Umbilical cord (tissue), 2 donors: ENCODE data around the gene MYLK2. TPM values are rescaled to one million over a fixed set of nuclear protein-coding genes. Genes with fewer than 3 reads are reported as not detected.

Source experiments
- DNase-seq: peaks from one replicate; pipeline ENCODE4 v3.0.0-alpha.2; 2015; ENCODE audit warnings: low spot score
- total RNA-seq: library from RNA; depleted of rRNA; stranded (reverse); fragments of >200 nt; gene quantifications from one replicate; pipeline ENCODE4 v1.2.3, GENCODE V29; 2014; ENCODE audit warnings: low replicate concordance; ENCODE audit not compliant: insufficient read depth

MYLK2 gene
- total RNA-seq, 1 donor from 2014 or later, result 0.72 TPM

DNA sequence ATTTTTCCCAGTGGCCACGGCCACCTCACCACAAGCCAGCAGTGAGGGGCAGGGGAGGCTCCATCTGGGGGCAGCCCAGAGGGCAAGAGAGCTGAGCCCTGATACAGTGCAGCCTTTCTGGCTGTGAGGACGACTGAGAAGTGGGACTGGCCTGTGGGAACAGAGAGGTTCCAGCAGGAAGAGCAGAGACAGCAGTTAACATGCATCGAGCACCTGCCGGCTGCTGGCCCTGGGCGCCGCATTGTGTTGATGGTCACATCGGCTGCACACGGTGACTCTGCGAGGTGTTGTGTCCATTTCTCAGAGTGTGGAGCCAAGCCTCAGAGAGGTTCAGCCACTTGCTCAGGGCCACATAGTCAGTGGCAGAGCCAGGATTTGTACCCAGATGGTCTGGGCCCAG lies 16.4 kb downstream of the MYLK2 start:
- no peak for DNase-seq

GRCh38 chr20:31835977-31836852 lies 17.1 kb downstream of the MYLK2 start:
- DNase-seq, result peak; percentile 78

DNA sequence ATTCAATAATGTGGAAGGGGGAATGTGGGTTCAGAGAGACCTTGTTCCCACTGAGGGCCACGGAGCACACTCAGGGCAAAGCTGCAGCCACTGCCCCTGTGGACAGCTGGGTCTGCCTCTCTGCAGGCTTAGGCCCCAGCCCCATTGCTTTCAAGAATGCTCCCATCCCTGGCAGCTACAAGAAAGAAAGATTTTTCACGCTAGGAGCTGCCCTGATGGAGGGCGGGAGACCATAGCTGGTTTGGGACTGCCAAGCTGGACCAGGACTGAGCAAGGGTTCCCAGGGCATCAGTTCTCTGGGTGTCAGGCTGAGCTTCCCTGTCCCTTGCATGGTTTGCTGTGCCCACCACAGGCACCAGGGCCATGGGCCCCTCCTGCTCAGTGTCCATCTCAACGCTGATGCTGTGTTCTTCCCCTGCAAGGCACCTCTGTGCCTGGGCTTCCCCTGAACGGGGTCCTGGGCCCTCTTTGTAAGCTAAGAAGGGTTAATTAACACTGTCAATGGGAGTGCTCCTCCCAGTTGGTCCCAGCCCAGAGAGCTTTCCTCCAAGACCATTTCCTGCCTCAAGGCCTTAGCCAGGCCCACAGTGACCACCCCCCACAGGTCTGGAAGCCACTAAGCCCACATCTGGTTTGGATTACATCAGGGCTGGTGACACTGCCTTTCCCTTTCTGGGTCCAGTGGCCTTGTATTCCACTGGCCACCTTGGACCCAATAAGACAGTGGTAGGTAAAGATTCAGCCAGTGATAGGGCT lies 17.9 kb downstream of the MYLK2 start:
- DNase-seq, result no peak

DNA sequence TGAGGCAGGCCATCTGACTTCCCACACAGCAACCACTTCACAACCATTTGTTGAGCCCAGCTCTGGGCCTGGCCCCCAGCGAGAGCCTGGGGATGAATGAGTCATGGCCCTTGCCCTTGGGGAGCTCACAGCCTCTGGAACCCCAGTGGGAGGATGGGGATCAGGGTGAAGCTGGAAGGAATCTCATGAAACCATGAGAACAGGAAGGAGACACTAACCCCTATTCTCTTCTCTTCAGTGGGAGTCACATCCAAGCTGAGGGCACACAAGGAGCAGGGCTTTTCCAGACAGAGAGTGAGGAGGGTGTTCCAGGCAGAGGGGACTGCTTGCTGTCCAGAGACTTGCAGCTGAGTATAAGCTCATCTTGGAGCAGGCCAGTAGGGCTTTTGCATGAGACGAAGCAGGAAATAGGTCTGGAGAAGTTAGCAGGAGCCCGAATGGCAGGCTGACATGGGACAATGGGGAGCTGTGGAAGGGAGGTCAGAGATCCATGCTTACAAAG lies 18.8 kb downstream of the MYLK2 start:
- DNase-seq, result peak; percentile 58

GRCh38 chr20:31838646-31839292 lies 19.6 kb downstream of the MYLK2 start:
- no peak for DNase-seq

- DNase-seq, result no peak
These were observed 20.8 kb downstream of the MYLK2 start for GRCh38 chr20:31839782-31840487.

DNA sequence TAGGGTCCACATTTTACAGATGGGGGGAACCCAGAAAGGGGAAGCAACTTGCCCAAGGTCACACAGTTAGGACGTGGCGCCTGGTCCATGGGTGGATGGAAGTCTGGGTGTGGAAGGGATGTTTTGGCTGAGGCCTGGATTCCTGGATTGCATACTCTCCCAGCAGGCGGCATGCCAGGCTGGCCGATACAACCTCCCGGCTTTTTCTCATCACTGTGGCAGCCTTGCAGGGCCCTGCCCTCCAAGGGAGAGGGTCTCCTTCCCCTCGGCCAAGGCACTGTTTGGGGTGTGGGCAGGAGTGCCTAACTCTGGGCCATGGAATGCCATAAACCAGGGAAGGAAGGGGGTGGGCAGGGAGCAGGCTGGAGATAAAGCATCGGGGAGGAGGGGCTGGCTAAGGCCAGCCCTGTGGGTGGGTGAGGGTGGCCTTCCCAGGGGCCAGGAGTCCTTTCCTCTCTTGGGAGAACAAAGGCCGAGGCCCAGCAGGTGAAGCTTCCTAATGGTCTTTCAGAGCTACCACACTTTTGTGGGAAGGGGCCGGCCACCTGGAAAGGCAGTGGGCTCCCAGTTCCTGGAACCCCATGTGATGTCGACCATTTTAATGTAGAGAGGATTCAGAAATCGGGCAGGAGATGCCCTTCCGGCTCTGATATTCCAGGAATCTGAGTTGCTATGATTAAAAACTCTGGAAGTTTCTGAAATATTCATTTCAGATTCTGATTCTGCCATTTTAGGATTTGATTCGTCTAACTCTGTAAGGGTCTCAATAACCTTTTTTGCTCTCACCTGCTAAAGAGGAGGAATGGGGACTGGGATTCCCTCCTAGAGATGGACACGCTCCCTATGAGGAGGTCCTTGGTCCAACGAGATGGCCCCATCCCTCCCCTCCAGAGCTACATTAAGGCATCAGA lies 22.0 kb downstream of the MYLK2 start:
- DNase-seq, result no peak

DNA sequence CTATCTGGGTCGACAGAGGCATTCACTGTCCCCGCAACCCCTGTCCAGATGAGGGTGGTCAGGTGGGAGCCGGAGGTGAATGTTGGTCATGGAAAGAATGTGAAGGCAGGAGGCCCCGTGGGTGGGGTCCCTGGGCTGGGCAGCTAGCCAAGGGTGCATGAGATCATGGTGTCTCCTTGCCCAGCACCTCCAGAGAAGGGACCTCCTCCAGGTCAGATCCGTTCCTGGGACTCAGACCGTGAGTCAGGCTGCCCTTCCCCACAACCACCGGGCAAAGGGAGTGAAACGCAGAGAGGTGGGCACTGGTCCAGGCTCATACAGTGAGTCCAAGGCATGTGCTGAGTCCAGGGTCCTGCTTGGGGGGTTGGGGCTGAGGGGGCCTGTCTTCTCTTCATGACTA lies 22.8 kb downstream of the MYLK2 start:
- peak; percentile 76 for DNase-seq

GRCh38 chr20:31842471-31843157 lies 23.5 kb downstream of the MYLK2 start:
- peak; percentile 86 for DNase-seq

DNA sequence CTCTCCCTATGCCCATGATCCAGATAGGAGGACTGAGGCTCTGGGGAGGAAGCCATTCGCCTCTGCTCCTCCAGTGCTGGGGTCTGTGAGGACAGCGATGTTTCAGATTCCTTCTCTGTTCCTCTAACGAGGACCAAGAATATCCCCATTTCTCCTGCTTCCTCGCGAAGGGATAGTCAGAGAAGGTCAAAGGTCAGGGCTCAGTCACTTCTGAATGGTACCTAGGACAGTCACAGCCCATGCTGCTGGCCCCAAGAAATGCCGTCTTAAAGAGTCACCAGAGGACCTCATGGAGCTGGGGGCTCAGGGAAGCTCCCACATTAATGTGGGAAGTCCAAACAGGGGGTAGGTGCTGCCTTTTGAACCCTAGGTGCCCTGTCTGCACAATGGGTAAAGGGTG lies 24.1 kb downstream of the MYLK2 start:
- no peak for DNase-seq

DNA sequence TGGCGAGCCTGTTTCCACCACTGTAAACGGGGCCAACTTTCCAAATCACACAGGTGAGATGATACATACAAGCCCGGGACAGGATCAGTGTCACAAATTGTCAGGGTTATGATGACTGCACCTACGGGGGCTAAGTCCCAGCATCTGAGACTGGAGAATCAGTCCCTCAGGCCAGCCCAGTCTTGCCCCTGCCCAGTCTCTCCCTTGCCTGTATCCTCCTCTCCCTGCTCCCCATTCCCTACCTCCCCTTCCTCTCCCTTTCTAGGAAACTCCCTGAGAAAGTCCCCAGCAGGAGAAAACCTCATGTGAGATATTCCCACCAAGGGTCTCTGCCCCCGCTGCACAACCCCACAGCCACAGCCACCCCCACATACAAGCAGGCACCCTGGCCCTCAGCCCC lies 24.7 kb downstream of the MYLK2 start:
- no peak for DNase-seq

- no peak for DNase-seq
These were observed 25.7 kb downstream of the MYLK2 start for GRCh38 chr20:31844737-31845299.

- DNase-seq, result peak; percentile 88
These were observed 26.2 kb downstream of the MYLK2 start, which contains the start of gene FOXS1 for GRCh38 chr20:31845300-31845863. Gene FOXS1, minus strand, starts transcription at chr20:31845604. Its CDS starts 62 bp downstream, at chr20:31845542.

DNA sequence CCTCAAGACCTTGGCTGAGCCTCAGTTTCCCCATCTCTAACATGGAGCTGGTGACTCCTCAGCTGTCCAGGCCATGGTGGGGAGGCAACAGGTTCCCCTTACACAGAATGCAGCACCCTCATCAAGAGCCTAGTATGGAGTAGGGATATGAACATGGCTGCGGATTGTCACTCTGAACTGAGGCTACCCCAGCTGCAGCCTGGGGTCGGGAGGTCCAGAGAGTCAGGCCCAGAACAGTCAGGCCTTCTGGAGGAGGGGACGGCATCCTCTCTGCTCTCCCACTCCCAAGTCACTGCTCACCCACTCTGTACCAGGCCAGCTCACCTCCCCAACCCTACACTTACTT lies 27.6 kb downstream of the MYLK2 start:
- DNase-seq, result no peak

GRCh38 chr20:31848088-31848999 lies 29.2 kb downstream of the MYLK2 start:
- no peak for DNase-seq

DNA sequence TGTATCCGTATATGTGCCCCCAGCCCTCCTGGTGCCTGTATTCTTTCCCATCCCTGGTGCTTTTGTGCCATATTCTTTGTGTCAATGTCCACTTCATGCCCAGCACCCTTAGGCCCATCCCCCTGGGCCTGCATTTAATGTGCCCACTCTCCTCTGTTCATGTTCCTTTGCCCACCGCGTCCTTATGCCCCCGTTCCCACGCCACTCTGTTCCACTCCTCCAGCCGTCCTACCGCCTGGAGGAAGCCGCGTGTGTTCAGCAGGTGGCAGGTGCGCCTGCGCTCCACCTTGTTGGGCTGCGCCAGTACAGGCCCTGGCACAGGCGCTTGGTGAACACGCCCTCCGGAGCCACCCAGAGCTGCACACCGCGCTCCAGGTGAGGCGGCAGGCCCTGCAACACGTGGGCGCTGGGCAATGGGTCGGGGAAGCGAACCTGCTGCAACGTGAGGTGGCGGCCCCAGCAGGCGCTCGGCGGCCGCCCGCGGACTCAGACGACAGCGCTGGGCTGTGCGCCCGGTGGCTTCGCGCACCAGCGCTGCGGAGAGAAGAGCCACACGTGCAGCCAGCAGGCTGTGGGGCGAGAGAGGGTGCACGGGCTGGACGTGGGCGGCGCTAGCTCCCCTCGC lies 30.3 kb downstream of the MYLK2 start:
- no peak for DNase-seq

- DNase-seq, result no peak
These were observed 32.2 kb downstream of the MYLK2 start for GRCh38 chr20:31851240-31851955.
